Karpas-422 (cell line): Measurements from ENCODE around the gene CGB2. TPM values are rescaled to one million over a fixed set of nuclear protein-coding genes. Genes with fewer than 3 reads are reported as not detected.

ENCODE experiments used
- DNase-seq: peaks from one replicate; pipeline ENCODE4 v3.0.0-alpha.2; 2015
- H2AFZ ChIP-seq: fragments of 200-600 bp; sonication (generic); 2 replicates; pipeline ENCODE4 v1.6.1; 2014; ENCODE audit warnings: antibody characterized with exemption, low read length, mixed read lengths
- H3K27ac ChIP-seq: fragments of 200-600 bp; sonication (generic); 2 replicates; pipeline ENCODE4 v1.5.1; 2014; ENCODE audit warnings: mild to moderate bottlenecking, low read length, moderate library complexity
- H3K27me3 ChIP-seq: fragments of 200-600 bp; sonication (generic); 2 replicates; pipeline ENCODE4 v1.6.1; 2014; ENCODE audit warnings: low read length, mixed read lengths
- H3K36me3 ChIP-seq: fragments of 200-600 bp; sonication (generic); 2 replicates; pipeline ENCODE4 v1.6.1; 2014; ENCODE audit warnings: low read length, mixed read lengths; ENCODE audit not compliant: insufficient read depth
- H3K4me1 ChIP-seq: fragments of 200-600 bp; sonication (generic); 2 replicates; pipeline ENCODE4 v1.6.1; 2014; ENCODE audit warnings: mild to moderate bottlenecking, low read length, mixed read lengths
- H3K4me2 ChIP-seq: fragments of 200-600 bp; sonication (generic); 2 replicates; pipeline ENCODE4 v1.6.1; 2014; ENCODE audit warnings: low read length, low read depth, mild to moderate bottlenecking; ENCODE audit not compliant: poor library complexity, severe bottlenecking
- H3K4me3 ChIP-seq: fragments of 200-600 bp; sonication (generic); 2 replicates; pipeline ENCODE4 v1.5.1; 2014; ENCODE audit warnings: mild to moderate bottlenecking, antibody characterized with exemption, low read length, mixed read lengths
- H3K79me2 ChIP-seq: fragments of 200-600 bp; sonication (generic); 2 replicates; pipeline ENCODE4 v1.6.1; 2014; ENCODE audit warnings: mild to moderate bottlenecking, low read length, mixed read lengths
- H3K9ac ChIP-seq: fragments of 200-600 bp; sonication (generic); 2 replicates; pipeline ENCODE4 v1.6.0; 2014; ENCODE audit warnings: low read length
- H3K9me2 ChIP-seq: fragments of 200-600 bp; sonication (generic), shearing (Covaris generic); replicated peaks from 2 replicates; pipeline ENCODE4 v1.6.0; 2014; ENCODE audit warnings: mild to moderate bottlenecking, low read length, moderate library complexity; ENCODE audit not compliant: insufficient read depth
- H3K9me3 ChIP-seq: fragments of 300-700, 200-600 bp; sonication (generic); 2 replicates; pipeline ENCODE4 v1.6.1; 2014; ENCODE audit warnings: low read length, mixed read lengths
- H4K20me1 ChIP-seq: fragments of 200-600 bp; sonication (generic); 2 replicates; pipeline ENCODE4 v1.6.1; 2014; ENCODE audit warnings: mild to moderate bottlenecking, antibody characterized with exemption, low read length, low read depth; ENCODE audit not compliant: insufficient read depth
- total RNA-seq: library from RNA; depleted of rRNA; stranded (reverse); fragments of >200 nt; shearing (Covaris generic); gene quantifications from 2 replicates; pipeline ENCODE4 v1.2.3, GENCODE V29; 2014; ENCODE audit warnings: low replicate concordance

CGB2 gene
- total RNA-seq, 1 experiment from 2014 or later: not detected

- Histone ChIP-seq H3K79me2 (no peaks in the 10 kb centered on the region), H3K27ac (no peak overlapping the region), H4K20me1 (no peaks in the 10 kb centered on the region), H2AFZ (no peak overlapping the region), H3K27me3 (no peaks in the 10 kb centered on the region), H3K9me3 (no peaks in the 10 kb centered on the region), H3K9me2 (no peaks in the 10 kb centered on the region), H3K4me3 (no peak overlapping the region), H3K36me3 (no peaks in the 10 kb centered on the region), H3K4me2 (no peak overlapping the region), H3K4me1 (no peaks in the 10 kb centered on the region), H3K9ac (no peak overlapping the region)
- DNase-seq: no peak
These were observed 29.8 kb downstream of the CGB2 start for GRCh38 chr19:49061445-49061844.

GRCh38 chr19:49064029-49064629 lies 32.4 kb downstream of the CGB2 start:
- Histone ChIP-seq H3K4me1 (no peaks in the 10 kb centered on the region), H3K9me3 (no peaks in the 10 kb centered on the region), H3K4me2 (no peak overlapping the region), H3K27me3 (no peaks in the 10 kb centered on the region), H3K4me3 (no peak overlapping the region), H3K9ac (no peak overlapping the region), H3K9me2 (0 out of 2 replicates have a peak, but pooled peaks cover under 1% of the 10 kb centered on the region), H4K20me1 (no peaks in the 10 kb centered on the region), H2AFZ (no peak overlapping the region), H3K27ac (no peak overlapping the region), H3K36me3 (no peaks in the 10 kb centered on the region), H3K79me2 (no peaks in the 10 kb centered on the region)
- no peak for DNase-seq

- DNase-seq: no peak
- no peak within 1 kb of the TSS for H2AFZ ChIP-seq
- no peak within 1 kb of the TSS for H3K27ac ChIP-seq
- no peak within 1 kb of the TSS for H3K4me3 ChIP-seq
- no peaks in the 10 kb centered on the region for H3K27me3 ChIP-seq
- H3K36me3 ChIP-seq: no peaks in the 10 kb centered on the region
- H3K4me1 ChIP-seq: no peaks in the 10 kb centered on the region
- no peaks in the 10 kb centered on the region for H4K20me1 ChIP-seq
- 0 out of 2 replicates have a peak, but pooled peaks cover 5% of the 10 kb centered on the region for H3K9me2 ChIP-seq
- H3K9ac ChIP-seq: no peak within 1 kb of the TSS
- no peaks in the 10 kb centered on the region for H3K9me3 ChIP-seq
- H3K79me2 ChIP-seq: no peaks in the 10 kb centered on the region
- no peak within 1 kb of the TSS for H3K4me2 ChIP-seq
These were observed 33.3 kb downstream of the CGB2 start, which contains the start of gene NTF4 for GRCh38 chr19:49064768-49065611. NTF4 (minus strand) TSS chr19:49064818; CDS start chr19:49061997, 2,821 bp downstream.

GRCh38 chr19:49065905-49066512 lies 34.3 kb downstream of the CGB2 start:
- no peak overlapping the region for H3K27ac ChIP-seq
- H2AFZ ChIP-seq: no peak overlapping the region
- no peaks in the 10 kb centered on the region for H3K27me3 ChIP-seq
- H3K9me2 ChIP-seq: 0 out of 2 replicates have a peak, but pooled peaks cover 5% of the 10 kb centered on the region
- no peaks in the 10 kb centered on the region for H3K36me3 ChIP-seq
- H3K9me3 ChIP-seq: no peaks in the 10 kb centered on the region
- no peak for DNase-seq
- H4K20me1 ChIP-seq: no peaks in the 10 kb centered on the region
- H3K9ac ChIP-seq: no peak overlapping the region
- no peaks in the 10 kb centered on the region for H3K79me2 ChIP-seq
- H3K4me2 ChIP-seq: no peak overlapping the region
- no peak overlapping the region for H3K4me3 ChIP-seq
- no peaks in the 10 kb centered on the region for H3K4me1 ChIP-seq

GRCh38 chr19:49067554-49067953 lies 35.9 kb downstream of the CGB2 start:
- H3K9me3 ChIP-seq: no peaks in the 10 kb centered on the region
- H4K20me1 ChIP-seq: no peaks in the 10 kb centered on the region
- H3K79me2 ChIP-seq: no peaks in the 10 kb centered on the region
- H3K27ac ChIP-seq: no peak overlapping the region
- H3K9ac ChIP-seq: no peak overlapping the region
- H3K4me2 ChIP-seq: no peak overlapping the region
- H3K4me3 ChIP-seq: no peak overlapping the region
- no peak for DNase-seq
- H3K4me1 ChIP-seq: no peaks in the 10 kb centered on the region
- H3K27me3 ChIP-seq: no peaks in the 10 kb centered on the region
- 0 out of 2 replicates have a peak, but pooled peaks cover 5% of the 10 kb centered on the region for H3K9me2 ChIP-seq
- no peak overlapping the region for H2AFZ ChIP-seq
- H3K36me3 ChIP-seq: no peaks in the 10 kb centered on the region

- H3K4me3 ChIP-seq: no peak overlapping the region
- H2AFZ ChIP-seq: no peak overlapping the region
- H3K79me2 ChIP-seq: no peaks in the 10 kb centered on the region
- no peak overlapping the region for H3K4me2 ChIP-seq
- H3K4me1 ChIP-seq: no peaks in the 10 kb centered on the region
- DNase-seq: no peak
- no peaks in the 10 kb centered on the region for H4K20me1 ChIP-seq
- no peak overlapping the region for H3K27ac ChIP-seq
- no peaks in the 10 kb centered on the region for H3K27me3 ChIP-seq
- H3K9me3 ChIP-seq: no peaks in the 10 kb centered on the region
- no peaks in the 10 kb centered on the region for H3K36me3 ChIP-seq
- H3K9me2 ChIP-seq: 0 out of 2 replicates have a peak, but pooled peaks cover 5% of the 10 kb centered on the region
- no peak overlapping the region for H3K9ac ChIP-seq
These were observed 37.3 kb downstream of the CGB2 start for GRCh38 chr19:49069026-49069425.

- Histone ChIP-seq H4K20me1 (no peaks in the 10 kb centered on the region), H3K27me3 (no peaks in the 10 kb centered on the region), H3K4me1 (no peaks in the 10 kb centered on the region), H3K9me3 (no peaks in the 10 kb centered on the region), H3K36me3 (no peaks in the 10 kb centered on the region), H3K4me3 (no peak overlapping the region), H3K79me2 (no peaks in the 10 kb centered on the region), H3K27ac (no peak overlapping the region), H3K4me2 (no peak overlapping the region), H3K9ac (no peak overlapping the region), H2AFZ (no peak overlapping the region), H3K9me2 (0 out of 2 replicates have a peak, but pooled peaks cover 5% of the 10 kb centered on the region)
- DNase-seq: no peak
These were observed 38.7 kb downstream of the CGB2 start for GRCh38 chr19:49070416-49070815.
